ENCODE results near the gene LRMDA.

The LRMDA gene

GRCh38 chr10:75801661-75802060, 370.2 kb downstream of the LRMDA start:
- no peak for DNase-seq

DNA sequence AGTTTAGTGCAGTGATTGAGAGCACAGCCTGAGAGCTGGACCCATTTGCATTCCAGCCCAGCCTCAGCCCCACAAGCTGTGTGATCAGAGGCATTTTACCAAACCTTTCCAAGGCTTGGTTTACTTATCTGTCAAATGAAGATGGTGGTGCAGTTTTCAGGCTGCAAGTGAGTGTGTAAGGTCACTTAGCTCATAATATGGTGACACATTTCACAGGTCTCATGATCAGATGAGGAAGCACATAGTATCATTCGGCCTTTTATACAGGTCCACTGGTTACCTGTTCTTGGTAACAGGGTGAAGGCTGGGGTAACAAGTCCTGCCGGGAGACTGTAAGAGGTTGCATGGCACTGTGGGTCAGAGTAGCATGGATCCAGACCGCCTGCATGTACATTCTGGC, 371.7 kb downstream of the LRMDA start:
- DNase-seq, result no peak

GRCh38 chr10:75803816-75804552, 372.6 kb downstream of the LRMDA start:
- no peak for DNase-seq

DNA sequence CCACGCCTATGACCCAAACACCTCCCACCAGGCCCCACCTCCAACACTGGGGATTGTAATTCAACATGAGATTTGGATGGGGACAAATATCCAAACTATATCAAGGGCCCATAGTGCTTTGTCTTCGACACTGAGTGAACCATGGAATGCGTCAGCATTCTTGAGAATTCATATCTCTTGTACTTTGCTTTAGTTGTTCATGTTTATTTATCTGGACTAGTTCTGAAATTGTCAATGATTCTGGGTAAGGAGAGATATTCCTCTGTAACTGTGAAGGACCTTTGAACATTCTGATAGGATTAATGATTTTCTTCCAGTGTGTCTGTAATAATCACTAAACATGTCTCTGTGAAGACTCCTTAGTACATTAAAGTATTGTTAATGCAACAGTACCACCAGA, 374.8 kb downstream of the LRMDA start:
- DNase-seq, result no peak

DNA sequence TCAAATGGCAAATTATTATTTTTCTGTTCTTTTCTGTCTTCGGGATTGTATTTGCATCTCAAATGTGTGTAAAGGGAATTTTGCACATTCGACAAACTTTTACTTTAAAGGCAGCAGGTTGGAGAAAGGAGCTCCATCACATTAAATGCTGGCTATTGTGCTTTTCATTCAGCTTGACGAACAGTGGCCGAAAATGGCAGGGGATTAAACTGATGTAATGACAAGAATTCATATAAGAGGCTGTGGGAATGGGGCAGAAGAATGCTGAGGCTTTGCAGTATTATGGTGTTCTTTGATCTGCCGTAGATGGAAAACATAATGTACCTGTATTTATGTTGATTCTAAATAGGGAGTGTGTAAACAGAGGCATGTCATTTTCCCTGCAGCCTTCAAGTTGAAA, 376.0 kb downstream of the LRMDA start:
- DNase-seq, result no peak

- no peak for DNase-seq
Measured at GRCh38 chr10:75809003-75809402, 377.6 kb downstream of the LRMDA start.

DNA sequence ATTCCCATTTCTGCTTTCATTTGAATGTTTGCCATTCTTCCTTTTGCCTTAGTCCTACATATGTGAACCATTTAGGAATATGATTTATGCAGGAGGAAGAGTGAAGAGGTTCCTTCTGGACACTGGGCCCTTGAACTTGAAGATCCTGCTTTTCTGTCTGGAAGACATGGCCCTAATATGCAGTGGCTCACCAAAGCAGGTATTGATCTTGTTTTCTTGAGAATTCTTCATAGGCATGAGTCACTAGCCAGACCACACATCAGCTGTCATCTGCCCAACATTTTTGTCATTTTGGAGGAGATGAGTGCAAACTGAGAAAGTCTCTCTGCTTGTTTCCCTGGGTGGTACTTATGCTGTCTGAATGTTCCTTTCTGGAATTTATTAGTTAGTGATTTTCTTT, 382.6 kb downstream of the LRMDA start:
- DNase-seq, result no peak

GRCh38 chr10:75815066-75815465, 383.6 kb downstream of the LRMDA start:
- no peak for DNase-seq

GRCh38 chr10:75817198-75817597, 385.8 kb downstream of the LRMDA start:
- no peak for DNase-seq

GRCh38 chr10:75818552-75818951, 387.1 kb downstream of the LRMDA start:
- no peak for DNase-seq

- no peak for DNase-seq
Measured at GRCh38 chr10:75825235-75825634, 393.8 kb downstream of the LRMDA start.

- DNase-seq, result no peak
Measured at GRCh38 chr10:75825661-75826060, 394.2 kb downstream of the LRMDA start.

DNA sequence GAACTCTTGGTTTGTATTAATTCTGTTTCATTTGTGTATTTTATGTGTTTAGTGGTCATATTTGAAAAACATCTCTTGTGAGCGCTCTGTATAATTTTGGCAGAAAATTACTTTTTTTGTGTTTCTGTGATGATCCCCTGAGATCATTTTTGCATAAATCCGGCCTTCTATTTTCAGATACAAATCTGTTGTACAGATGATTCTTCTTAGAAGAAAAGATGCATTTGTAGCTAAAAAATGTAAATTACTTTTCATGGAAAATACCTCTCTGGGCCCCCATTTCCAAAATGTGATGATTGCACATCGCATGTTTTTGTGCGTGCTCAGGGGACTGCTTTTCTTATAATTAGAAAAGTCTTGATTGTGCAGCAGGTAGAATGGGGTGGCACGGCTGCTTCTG, 395.4 kb downstream of the LRMDA start:
- DNase-seq, result no peak

- no peak for DNase-seq
Measured at GRCh38 chr10:75827587-75828021, 396.2 kb downstream of the LRMDA start.

- DNase-seq, result no peak
Measured at GRCh38 chr10:75828413-75828812, 397.0 kb downstream of the LRMDA start.

- no peak for DNase-seq
Measured at GRCh38 chr10:75836064-75836463, 404.6 kb downstream of the LRMDA start.

DNA sequence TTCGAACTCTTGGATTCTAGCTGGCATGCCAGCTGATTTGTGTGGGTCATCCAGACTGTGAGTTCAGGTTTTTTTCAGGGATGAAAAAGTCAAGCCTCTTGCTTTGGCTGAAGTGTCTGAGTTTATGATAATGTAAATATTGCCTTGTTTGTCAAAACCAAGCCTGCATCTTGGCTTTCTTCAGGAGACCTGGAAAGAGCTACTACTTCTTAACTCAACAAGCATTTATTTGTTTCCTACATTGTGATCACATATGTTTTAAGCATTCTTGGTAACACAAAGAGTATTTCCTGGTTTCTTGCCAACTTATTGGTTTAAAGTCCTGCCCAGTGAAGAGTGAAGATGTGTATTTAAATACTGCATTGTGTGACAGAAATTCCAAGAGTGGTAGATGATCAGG, 407.1 kb downstream of the LRMDA start:
- no peak for DNase-seq

DNA sequence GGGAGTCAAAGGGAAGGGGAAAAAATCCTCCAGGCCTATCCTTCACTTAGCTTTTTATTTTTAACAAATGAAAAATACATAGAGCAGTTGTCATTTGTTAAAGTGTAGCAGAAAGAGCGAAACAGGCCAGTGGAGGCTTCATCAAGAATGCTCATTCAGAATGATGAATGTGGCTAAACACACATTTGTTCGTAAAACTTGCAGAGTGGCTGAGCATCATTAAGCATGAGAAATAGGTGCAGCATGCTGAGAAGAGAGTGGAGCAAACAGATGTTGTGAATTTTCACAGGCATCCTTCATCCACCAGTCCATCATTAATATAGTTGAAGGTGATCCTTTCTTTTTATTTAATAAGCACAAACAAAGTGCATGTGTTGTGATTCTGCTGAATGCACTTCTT, 407.6 kb downstream of the LRMDA start:
- no peak for DNase-seq

DNA sequence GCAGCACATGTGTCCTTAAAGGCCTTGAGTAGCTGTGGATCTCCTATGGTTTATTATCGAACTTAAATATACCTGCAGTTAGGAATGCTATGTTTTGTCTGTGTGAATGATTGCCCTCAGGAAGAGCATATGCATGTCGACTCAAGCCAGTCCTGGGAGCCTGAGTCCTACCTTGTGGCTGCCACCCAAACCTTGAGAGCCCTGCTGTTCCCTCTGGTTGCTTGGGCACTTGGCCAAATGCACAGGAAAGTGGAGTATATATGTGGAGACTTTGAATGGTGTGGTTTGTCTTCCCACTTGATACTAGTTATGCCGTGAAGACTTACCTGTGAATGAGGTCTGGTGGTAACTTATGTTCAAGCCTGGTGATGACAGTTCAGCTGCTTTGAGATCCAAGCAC, 409.8 kb downstream of the LRMDA start:
- DNase-seq, result no peak

GRCh38 chr10:75845176-75845947, 413.9 kb downstream of the LRMDA start:
- no peak for DNase-seq

DNA sequence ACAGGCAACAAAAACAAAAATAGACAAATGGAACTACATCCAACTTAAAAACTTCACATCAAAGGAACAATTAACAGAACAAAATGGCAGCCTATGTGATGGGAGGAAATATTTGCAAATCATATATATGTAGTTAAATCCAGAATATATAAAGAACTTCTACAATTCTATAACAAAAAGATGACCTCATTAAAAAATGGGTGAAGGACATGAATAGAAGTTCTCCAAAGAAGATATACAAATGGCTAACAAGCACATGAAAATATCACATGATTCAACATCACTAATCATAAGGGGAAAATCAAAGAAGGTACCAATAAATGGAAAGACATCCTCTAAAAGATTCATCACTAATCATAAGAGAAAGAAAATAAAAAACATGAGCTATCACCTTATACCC, 416.1 kb downstream of the LRMDA start:
- no peak for DNase-seq

- no peak for DNase-seq
Measured at GRCh38 chr10:75851580-75852345, 420.3 kb downstream of the LRMDA start.

- DNase-seq, result no peak
Measured at GRCh38 chr10:75852851-75853484, 421.5 kb downstream of the LRMDA start.

Data from NCI-H524 treated with DMSO at 0.1 percent for 48 hours (cell line).